ENCODE data around the gene SLC13A4. TPM values are rescaled to one million over a fixed set of nuclear protein-coding genes. Genes with fewer than 3 reads are reported as not detected.

The SLC13A4 gene, protein sequence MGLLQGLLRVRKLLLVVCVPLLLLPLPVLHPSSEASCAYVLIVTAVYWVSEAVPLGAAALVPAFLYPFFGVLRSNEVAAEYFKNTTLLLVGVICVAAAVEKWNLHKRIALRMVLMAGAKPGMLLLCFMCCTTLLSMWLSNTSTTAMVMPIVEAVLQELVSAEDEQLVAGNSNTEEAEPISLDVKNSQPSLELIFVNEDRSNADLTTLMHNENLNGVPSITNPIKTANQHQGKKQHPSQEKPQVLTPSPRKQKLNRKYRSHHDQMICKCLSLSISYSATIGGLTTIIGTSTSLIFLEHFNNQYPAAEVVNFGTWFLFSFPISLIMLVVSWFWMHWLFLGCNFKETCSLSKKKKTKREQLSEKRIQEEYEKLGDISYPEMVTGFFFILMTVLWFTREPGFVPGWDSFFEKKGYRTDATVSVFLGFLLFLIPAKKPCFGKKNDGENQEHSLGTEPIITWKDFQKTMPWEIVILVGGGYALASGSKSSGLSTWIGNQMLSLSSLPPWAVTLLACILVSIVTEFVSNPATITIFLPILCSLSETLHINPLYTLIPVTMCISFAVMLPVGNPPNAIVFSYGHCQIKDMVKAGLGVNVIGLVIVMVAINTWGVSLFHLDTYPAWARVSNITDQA
- total RNA-seq (2022; extraction: Qiagen RNA extraction; ENCODE audit: low read depth): not detected in 5 replicates

DNA sequence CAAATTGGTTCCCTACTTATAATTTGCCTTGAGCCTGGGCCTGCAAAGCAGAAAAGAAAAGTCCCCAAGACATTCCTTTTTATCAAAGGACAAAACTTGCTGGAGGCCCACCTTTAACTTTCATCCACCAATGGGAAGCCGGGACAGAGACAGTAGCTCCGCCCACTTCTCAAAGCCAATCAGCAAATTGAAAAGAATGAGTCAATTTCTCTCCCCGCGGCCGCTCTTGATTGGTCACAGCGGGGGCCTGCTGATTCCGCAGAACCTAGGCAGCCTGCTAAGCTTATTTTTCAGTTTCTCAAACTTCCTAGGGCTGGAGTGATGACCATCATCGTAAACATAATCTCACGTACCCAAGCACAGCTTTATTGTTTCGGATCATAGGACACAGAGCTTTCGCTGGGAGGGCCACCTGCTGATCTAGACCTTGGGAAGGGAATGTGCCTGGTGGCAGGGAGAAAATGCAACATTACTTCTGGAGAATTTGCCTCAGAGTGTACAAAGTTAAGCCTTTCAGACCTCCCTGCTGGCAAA, at the start of gene SLC13A4:
TSS of gene SLC13A4 (minus strand) at position 51 of the 534 bp plus-strand sequence. CDS start 690 bp downstream, outside the sequence.

DNA sequence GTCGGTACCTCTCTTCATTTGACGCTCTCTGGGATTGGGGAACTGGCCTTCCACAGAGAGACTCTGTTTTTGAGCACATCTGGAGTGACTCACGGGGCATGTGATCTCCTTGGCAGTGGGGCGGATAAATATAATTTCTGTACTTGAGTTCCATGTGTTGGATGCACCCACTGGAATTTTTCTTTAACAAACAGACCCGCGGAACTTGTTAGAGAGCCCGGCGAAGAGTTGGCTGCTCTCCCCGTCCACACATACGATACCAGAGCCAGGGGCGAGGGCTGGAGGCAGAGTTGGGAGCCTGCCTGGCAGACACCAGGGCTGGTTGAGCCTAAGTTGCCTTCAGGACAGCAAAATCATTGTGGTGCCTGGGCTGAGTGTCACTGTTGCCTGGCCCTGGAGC, 20.8 kb upstream of the SLC13A4 start, which contains the start of gene FAM180A:
TSS of gene FAM180A (minus strand) at position 44 of the 400 bp plus-strand sequence. CDS start 233 bp downstream, outside the sequence.

DNA sequence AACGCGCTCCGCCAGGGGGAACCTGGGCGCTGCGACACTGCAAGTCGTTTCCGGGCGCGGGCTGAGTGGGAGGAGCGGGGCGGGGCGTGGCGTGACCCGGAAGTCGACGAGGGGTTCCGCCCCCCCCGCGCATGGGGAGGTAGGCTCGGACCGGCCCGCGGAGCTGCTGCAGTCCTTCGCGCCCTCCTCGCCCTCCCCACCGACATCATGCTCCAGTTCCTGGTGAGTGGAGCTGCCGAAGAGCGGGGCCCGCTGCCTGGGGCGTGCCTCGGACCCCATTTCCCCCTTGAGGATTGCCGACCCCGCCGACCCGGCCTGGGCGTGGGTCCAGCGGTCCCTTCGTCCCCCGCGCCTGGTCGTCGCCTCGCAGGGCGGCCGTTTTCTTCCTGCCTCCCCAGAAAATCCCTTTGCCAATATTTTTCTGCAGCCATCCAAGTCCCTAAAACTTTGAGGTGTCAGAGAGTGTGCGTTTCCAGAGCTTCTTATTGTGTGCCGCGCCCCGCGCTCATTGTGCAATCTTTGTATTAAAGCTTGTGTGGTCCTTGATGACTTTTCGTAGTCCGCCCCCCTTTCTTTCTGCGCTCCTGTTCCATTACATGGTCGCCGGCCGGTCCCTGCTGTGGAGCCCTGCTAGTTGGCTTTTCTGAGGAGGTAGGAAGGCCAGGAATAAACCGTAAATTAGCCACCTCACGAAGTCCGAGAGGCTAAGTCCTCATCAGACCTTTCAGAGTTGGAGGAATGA, 65.4 kb downstream of the SLC13A4 start, which contains the start of gene STMP1:
TSS of gene STMP1 (plus strand) at position 142 of the 742 bp plus-strand sequence.

Other genes starting within 250 kb of the SLC13A4 start
- gene CNOT4, start 218.1 kb downstream of the SLC13A4 start, total RNA-seq (2022; extraction: Qiagen RNA extraction; ENCODE audit: low read depth): 11.0 to 14.5 TPM (median 11.9 TPM) in 5 replicates
- 49.3 to 62.2 TPM (median 56.9 TPM) in 5 replicates for gene NUP205, start 170.3 kb downstream of the SLC13A4 start, total RNA-seq (2022; extraction: Qiagen RNA extraction; ENCODE audit: low read depth)
- 29.1 to 41.7 TPM (median 32.5 TPM) in 5 replicates for gene STMP1, start 65.7 kb downstream of the SLC13A4 start, total RNA-seq (2022; extraction: Qiagen RNA extraction; ENCODE audit: low read depth)
- 0.05 to 0.31 TPM (median 0.08 TPM) in 3 of 5 replicates, not detected in the others for gene FAM180A, start 20.6 kb upstream of the SLC13A4 start, total RNA-seq (2022; extraction: Qiagen RNA extraction; ENCODE audit: low read depth)
- 109 to 142 TPM (median 129 TPM) in 5 replicates for gene MTPN, start 249.2 kb upstream of the SLC13A4 start, total RNA-seq (2022; extraction: Qiagen RNA extraction; ENCODE audit: low read depth)